Effector memory CD4-positive, alpha-beta T cell (primary cell): ENCODE results near the gene RABL2A.
"Not testable (repeated sequence)": the region's sequence is repeated elsewhere in the genome, so short reads cannot be mapped to it uniquely, and the experiment has no call there.

ENCODE experiments used
- DNase-seq, 3 donors: peaks; one replicate each; pipeline ENCODE4 v3.0.0-alpha.2; 2020
- H3K27ac ChIP-seq: 2 replicates; pipeline ENCODE4 v1.7.0; 2013; ENCODE audit warnings: mild to moderate bottlenecking, low read length, moderate library complexity; ENCODE audit not compliant: insufficient read depth, poor library complexity, severe bottlenecking
- H3K27me3 ChIP-seq: replicated peaks from 2 replicates; pipeline ENCODE4 v1.7.0; 2013; ENCODE audit warnings: mild to moderate bottlenecking, low read length; ENCODE audit not compliant: insufficient read depth, control insufficient read depth, poor library complexity, severe bottlenecking
- H3K36me3 ChIP-seq: 2 replicates; pipeline ENCODE4 v1.7.0; 2013; ENCODE audit warnings: mild to moderate bottlenecking, low read length, moderate library complexity; ENCODE audit not compliant: control insufficient read depth, insufficient read depth
- H3K4me1 ChIP-seq: 2 replicates; pipeline ENCODE4 v1.7.0; 2013; ENCODE audit warnings: low read length, mild to moderate bottlenecking; ENCODE audit not compliant: control insufficient read depth, insufficient read depth, poor library complexity, severe bottlenecking
- H3K4me3 ChIP-seq: 2 replicates; pipeline ENCODE4 v1.7.0; 2013; ENCODE audit warnings: low read length, low read depth, mild to moderate bottlenecking; ENCODE audit not compliant: insufficient read depth, poor library complexity, severe bottlenecking
- H3K9me3 ChIP-seq: 2 replicates; pipeline ENCODE4 v1.7.0; 2013; ENCODE audit warnings: mild to moderate bottlenecking, low read length, moderate library complexity; ENCODE audit not compliant: control insufficient read depth

The RABL2A gene

DNA sequence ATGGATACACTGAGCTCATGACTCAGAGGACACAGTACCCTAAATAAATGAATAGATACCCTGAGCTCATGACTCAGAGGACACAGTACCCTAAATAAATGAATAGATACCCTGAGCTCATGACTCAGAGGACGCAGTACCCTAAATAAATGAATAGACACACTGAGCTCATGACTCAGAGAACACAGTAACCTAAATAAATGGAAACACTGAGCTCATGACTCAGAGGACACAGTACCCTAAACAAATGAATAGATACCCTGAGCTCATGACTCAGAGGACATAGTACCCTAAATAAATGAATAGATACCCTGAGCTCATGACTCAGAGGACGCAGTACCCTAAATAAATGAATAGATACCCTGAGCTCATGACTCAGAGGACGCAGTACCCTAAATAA lies 25.5 kb downstream of the RABL2A start:
- not testable (repeated sequence) for H3K36me3 ChIP-seq

DNA sequence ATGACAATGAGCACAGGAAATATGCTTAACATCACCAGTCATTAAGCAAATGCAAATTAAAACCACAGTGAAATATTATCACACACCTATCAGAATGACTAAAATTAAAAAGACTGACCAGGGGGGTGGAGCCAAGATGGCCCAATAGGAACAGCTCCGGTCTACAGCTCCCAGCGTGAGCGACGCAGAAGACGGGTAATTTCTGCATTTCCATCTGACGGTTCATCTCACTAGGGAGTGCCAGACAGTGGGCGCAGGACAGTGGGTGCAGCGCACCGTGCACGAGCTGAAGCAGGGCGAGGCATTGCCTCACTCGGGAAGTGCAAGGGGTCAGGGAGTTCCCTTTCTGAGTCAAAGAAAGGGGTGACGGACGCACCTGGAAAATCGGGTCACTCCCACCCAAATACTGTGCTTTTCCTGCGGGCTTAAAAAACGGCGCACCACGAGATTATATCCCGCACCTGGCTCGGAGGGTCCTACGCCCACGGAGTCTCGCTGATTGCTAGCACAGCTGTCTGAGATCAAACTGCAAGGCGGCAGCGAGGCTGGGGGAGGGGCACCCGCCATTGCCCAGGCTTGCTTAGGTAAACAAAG lies 29.1 kb downstream of the RABL2A start:
- H3K36me3 ChIP-seq, H3K27me3 ChIP-seq, H3K27ac ChIP-seq, H3K4me1 ChIP-seq, H3K4me3 ChIP-seq, H3K9me3 ChIP-seq: not testable (repeated sequence)
- peak in 1 of 3 donors; percentile 6 for DNase-seq

More for the DNA sequence above, 25.5 kb downstream of the RABL2A start:
- not testable (repeated sequence) for H3K27ac ChIP-seq, DNase-seq, H3K9me3 ChIP-seq, H3K4me1 ChIP-seq, H3K4me3 ChIP-seq, H3K27me3 ChIP-seq

DNA sequence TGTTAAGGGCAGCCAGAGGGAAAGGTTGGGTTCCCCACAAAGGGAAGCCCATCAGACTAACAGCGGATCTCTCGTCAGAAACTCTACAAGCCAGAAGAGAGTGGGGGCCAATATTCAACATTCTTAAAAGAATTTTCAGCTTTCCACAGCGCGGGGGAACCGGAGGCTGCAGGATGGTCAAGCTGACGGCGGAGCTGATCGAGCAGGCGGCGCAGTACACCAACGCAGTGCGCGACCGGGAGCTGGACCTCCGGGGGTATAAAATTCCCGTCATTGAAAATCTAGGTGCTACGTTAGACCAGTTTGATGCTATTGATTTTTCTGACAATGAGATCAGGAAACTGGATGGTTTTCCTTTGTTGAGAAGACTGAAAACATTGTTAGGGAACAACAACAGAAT lies 30.7 kb downstream of the RABL2A start:
- not testable (repeated sequence) for H3K36me3 ChIP-seq, H3K9me3 ChIP-seq, H3K4me1 ChIP-seq, H3K27ac ChIP-seq, H3K4me3 ChIP-seq, H3K27me3 ChIP-seq, DNase-seq

DNA sequence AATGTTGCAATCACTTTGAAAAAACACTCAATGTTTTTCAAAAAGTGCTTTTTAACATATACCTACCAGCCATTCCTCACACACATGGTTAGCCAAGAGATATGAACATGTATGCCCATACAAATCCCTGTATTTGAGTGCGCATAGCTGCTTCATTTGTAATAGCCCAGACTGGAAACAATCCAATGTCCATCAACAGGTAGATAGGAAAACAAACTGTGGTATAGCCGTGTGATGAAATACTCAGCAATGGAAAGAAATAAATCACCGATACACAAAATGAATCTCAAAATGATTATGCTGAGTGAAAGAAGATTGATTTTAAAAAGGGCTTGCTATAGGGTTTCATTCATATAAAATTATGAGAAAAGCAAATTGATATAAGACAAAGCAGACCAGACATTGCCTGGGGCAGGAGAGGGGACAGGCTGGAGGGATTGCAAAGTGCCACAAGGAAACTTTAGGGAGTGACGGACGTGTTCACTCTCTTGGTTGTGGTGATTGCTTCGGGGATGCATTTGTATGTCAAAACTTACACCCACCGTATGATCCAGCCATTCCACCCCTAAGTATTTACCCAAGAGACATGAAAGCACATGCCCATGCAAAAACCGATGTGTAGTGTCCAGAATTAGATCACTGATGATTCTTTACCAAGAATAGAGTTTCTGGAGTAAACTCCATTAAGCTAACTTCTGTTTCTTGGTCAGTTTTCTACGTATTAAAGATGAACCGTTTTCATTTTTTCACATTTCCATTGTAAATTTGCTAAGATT lies 36.4 kb downstream of the RABL2A start:
- not testable (repeated sequence) for H3K27me3 ChIP-seq, H3K4me3 ChIP-seq, H3K4me1 ChIP-seq, H3K36me3 ChIP-seq, DNase-seq, H3K27ac ChIP-seq, H3K9me3 ChIP-seq

DNA sequence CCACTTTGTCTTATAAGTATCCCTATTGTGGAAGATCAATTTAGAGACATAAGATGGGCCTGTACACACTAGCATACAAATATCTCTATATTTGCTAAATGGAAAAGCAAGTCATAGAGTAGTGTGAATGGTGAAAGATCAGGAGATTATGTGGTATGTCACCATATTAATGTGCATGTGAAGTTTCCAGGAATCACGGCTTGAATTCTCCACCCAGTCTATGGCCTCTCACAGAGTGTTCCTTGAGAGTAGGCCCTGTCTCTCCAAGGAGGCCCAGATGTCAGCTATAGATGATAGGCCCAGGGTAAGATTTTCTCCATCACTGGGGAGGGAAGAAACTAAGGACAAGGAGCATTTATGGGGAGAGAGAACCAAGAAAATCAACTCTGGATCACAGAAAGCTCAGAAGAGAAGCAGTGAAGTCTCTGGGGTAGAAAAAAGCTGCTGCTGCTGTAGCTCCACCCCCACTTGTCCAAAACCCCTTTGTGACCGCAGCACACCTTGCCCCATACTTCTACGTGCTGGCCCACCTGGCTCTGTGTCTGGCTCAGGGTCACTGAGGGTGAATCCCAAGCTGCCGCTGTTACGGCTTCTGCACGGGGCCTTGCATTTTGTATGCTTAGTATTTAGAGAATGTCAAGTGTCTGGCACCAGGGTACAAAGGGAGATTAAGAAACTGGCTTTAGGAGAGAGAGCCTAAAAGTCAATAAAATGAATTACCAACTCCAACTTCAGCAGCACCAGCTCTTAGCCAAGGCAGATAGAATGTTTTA lies 37.9 kb downstream of the RABL2A start:
- not testable (repeated sequence) for H3K4me3 ChIP-seq, H3K4me1 ChIP-seq, DNase-seq, H3K9me3 ChIP-seq, H3K27ac ChIP-seq, H3K27me3 ChIP-seq, H3K36me3 ChIP-seq

DNA sequence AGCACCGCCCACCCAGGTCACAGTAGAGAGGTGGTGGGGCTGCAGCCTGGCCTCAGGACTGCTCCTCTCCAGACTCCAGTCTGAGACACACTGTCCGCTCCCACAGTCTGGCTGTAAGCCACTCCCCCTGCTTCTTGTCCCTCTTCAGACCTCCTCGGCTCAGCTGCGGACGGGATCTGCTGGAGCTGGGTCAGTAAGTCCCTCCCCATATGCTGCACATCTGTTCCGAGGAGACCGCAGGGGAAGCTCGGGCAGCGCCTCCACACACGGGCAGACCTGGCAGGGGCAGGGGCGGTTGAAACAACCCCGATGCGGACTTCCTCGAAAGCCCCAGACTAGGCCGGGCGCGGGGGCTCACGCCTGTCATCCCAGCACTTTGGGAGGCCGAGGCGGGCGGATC lies 41.9 kb downstream of the RABL2A start:
- not testable (repeated sequence) for H3K4me1 ChIP-seq, H3K27ac ChIP-seq, H3K27me3 ChIP-seq, DNase-seq, H3K4me3 ChIP-seq, H3K36me3 ChIP-seq, H3K9me3 ChIP-seq

DNA sequence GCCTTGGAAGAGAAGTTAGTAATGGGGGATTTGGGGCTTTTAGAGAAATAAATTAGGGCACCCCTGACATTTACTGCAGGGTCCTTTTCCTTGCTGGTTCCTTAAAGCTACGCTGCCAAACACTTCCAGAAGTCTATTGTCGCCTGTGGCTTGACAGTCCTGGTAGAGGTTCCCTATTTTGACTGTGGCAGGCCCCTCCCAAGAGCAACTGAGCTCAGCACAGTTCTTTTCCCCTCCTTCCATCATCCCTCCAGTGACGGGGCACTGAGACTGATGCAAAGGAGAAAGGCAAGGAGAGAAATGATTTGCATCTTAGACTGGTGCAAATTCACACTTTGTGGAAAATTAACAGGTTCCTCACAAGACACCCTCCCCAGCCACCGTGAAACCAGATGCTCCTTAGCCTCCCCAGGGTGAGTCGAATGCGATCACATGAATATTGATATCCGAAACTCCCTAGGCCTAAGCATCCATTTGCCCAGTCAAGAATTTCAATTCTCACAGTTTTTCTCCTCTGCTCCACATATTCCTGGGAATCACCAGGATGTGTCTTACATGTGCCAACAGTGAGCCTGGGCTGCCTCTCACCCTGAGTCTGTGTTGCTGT lies 45.4 kb downstream of the RABL2A start:
- Histone ChIP-seq H3K27me3 (no peaks in the 10 kb centered on the region), H3K4me3 (no peak overlapping the region), H3K36me3 (no peaks in the 10 kb centered on the region), H3K27ac (no peak overlapping the region), H3K9me3 (no peaks in the 10 kb centered on the region), H3K4me1 (no peaks in the 10 kb centered on the region)
- DNase-seq = no peak

DNA sequence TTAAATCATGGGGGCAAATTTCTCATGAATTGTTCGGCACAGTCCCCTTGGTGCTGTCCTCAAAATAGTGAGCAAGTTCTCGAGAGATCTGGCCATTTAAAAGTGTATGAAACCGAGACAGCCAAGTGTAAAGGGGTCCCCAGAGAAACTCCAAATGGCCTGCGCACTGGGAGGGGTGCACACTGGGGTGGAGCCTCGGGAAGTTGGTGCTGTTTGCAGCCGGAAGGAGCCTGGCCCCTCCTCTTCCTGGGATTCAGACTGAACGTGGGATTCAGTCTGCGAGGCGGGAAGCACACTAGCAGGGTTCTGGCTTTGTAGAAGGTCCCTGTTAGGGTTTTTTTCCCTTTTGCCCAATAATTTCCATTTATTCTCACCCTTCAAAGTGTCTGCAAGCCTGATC lies 48.8 kb downstream of the RABL2A start:
- no peaks in the 10 kb centered on the region for H3K36me3 ChIP-seq
- no peak overlapping the region for H3K27ac ChIP-seq
- H3K9me3 ChIP-seq = no peaks in the 10 kb centered on the region
- no peak overlapping the region for H3K4me3 ChIP-seq
- DNase-seq = no peak
- no peaks in the 10 kb centered on the region for H3K27me3 ChIP-seq
- no peaks in the 10 kb centered on the region for H3K4me1 ChIP-seq

DNA sequence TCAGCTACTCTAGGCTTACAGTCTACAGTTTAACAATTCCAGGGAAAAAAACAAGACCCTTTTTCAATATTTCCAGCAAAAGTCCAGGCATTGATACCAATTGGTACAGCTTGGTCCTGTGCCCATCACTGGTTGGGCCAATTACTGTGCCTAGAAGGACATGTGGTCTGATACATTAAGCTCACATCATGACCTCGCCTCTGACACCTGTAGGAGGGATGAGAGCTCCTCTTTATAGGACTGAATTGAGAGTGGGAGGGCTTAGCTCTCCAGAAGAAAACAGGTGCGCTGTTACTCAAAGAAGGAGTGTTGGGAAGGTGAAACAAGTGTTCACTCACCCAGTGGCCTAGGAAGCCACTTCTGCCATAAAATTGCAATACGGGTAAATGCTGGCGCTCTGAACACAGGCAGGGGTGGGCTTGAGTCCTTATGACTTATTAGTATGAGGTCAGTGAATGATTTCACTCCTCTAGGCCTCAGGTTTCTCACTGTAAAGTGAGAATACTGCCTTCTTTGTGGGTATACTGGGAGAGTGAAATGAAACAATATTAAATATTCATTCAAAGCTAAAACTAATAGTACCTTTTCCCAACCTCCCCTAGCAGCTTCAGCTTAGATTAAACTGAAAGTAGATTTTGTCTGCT lies 49.7 kb downstream of the RABL2A start:
- Histone ChIP-seq H3K36me3 (no peaks in the 10 kb centered on the region), H3K9me3 (no peaks in the 10 kb centered on the region), H3K27ac (no peak overlapping the region), H3K27me3 (no peaks in the 10 kb centered on the region), H3K4me3 (no peak overlapping the region), H3K4me1 (no peaks in the 10 kb centered on the region)
- DNase-seq = no peak
